Stimulated activated CD4-positive, alpha-beta T cell treated with anti-CD3 and anti-CD28 coated beads, Interleukin-1b, Interleukin-23, amount 100 ng/mL, for 48 hours (primary cell): ENCODE measurements around the gene COL24A1.

Experiments
- DNase-seq: peaks from one replicate; pipeline ENCODE4 v3.0.0-alpha.2; 2020

COL24A1 gene

GRCh38 chr1:86069757-86070145, 86.8 kb downstream of the COL24A1 start:
- no peak for DNase-seq

- no peak for DNase-seq
Observed at GRCh38 chr1:86068841-86069756, 87.5 kb downstream of the COL24A1 start.

GRCh38 chr1:86068271-86068721, 88.3 kb downstream of the COL24A1 start:
- no peak for DNase-seq

- no peak for DNase-seq
Observed at GRCh38 chr1:86067626-86068025, 88.9 kb downstream of the COL24A1 start.

GRCh38 chr1:86064899-86065298, 91.7 kb downstream of the COL24A1 start:
- DNase-seq, result no peak

- DNase-seq, result no peak
Observed at GRCh38 chr1:86063721-86064120, 92.9 kb downstream of the COL24A1 start.

- DNase-seq, result no peak
Observed at GRCh38 chr1:86062453-86062852, 94.1 kb downstream of the COL24A1 start.

GRCh38 chr1:86061551-86061990, 95.0 kb downstream of the COL24A1 start:
- no peak for DNase-seq

- no peak for DNase-seq
Observed at GRCh38 chr1:86054396-86054795, 102.2 kb downstream of the COL24A1 start.

- DNase-seq, result no peak
Observed at GRCh38 chr1:86052948-86053698, 103.4 kb downstream of the COL24A1 start.

- no peak for DNase-seq
Observed at GRCh38 chr1:86035101-86035500, 121.5 kb downstream of the COL24A1 start.

GRCh38 chr1:86030180-86030579, 126.4 kb downstream of the COL24A1 start:
- DNase-seq, result no peak

- no peak for DNase-seq
Observed at GRCh38 chr1:86018283-86018923, 138.2 kb downstream of the COL24A1 start.

GRCh38 chr1:86016076-86016759, 140.4 kb downstream of the COL24A1 start:
- DNase-seq, result no peak

GRCh38 chr1:86015375-86015774, 141.2 kb downstream of the COL24A1 start:
- DNase-seq, result no peak

GRCh38 chr1:86000601-86001000, 156.0 kb downstream of the COL24A1 start:
- DNase-seq, result no peak

- DNase-seq, result no peak
Observed at GRCh38 chr1:85998105-85998855, 158.3 kb downstream of the COL24A1 start.

- DNase-seq, result no peak
Observed at GRCh38 chr1:85992791-85993190, 163.8 kb downstream of the COL24A1 start.

GRCh38 chr1:85991261-85991660, 165.3 kb downstream of the COL24A1 start:
- no peak for DNase-seq

GRCh38 chr1:85984636-85985035, 171.9 kb downstream of the COL24A1 start:
- DNase-seq, result no peak

- DNase-seq, result no peak
Observed at GRCh38 chr1:85983316-85983715, 173.3 kb downstream of the COL24A1 start.
